GM12873 (cell line): ENCODE measurements around the gene AIRE.

ENCODE experiments used
- TF ChIP-seq, protein P1 (sequence below): IDR thresholded peaks from 2 replicates; pipeline ENCODE4 v1.5.1; 2012; ENCODE audit warnings: low read depth, mild to moderate bottlenecking, moderate library complexity, low read length, control low read depth; ENCODE audit not compliant: insufficient read depth; ENCODE audit errors: missing control alignments

Gene AIRE

GRCh38 chr21:44312716-44313115 lies 27.0 kb downstream of the AIRE start:
- TF ChIP-seq, protein P1, sequence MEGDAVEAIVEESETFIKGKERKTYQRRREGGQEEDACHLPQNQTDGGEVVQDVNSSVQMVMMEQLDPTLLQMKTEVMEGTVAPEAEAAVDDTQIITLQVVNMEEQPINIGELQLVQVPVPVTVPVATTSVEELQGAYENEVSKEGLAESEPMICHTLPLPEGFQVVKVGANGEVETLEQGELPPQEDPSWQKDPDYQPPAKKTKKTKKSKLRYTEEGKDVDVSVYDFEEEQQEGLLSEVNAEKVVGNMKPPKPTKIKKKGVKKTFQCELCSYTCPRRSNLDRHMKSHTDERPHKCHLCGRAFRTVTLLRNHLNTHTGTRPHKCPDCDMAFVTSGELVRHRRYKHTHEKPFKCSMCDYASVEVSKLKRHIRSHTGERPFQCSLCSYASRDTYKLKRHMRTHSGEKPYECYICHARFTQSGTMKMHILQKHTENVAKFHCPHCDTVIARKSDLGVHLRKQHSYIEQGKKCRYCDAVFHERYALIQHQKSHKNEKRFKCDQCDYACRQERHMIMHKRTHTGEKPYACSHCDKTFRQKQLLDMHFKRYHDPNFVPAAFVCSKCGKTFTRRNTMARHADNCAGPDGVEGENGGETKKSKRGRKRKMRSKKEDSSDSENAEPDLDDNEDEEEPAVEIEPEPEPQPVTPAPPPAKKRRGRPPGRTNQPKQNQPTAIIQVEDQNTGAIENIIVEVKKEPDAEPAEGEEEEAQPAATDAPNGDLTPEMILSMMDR: no peak

DNA sequence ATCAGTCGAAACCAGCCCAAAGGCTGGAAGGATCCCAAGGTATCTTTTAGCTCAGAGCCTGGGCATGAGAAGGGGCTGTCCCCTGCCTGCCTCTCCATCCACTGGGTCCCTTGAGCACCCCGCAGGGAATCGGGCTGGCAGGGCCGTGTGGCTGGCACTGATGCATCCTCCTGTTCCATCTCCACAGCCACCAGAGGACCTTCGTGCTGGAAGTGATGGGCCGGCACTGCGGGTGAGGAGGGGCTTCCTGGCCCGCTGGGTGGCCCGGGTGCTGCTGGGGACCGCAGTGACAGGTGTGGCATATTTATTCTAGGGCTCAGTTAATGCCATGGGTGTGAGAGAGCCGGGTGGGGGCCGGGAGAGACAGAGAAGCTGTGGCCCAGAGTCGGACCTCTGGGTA lies 27.8 kb downstream of the AIRE start:
- TF ChIP-seq, protein P1: no peak

DNA sequence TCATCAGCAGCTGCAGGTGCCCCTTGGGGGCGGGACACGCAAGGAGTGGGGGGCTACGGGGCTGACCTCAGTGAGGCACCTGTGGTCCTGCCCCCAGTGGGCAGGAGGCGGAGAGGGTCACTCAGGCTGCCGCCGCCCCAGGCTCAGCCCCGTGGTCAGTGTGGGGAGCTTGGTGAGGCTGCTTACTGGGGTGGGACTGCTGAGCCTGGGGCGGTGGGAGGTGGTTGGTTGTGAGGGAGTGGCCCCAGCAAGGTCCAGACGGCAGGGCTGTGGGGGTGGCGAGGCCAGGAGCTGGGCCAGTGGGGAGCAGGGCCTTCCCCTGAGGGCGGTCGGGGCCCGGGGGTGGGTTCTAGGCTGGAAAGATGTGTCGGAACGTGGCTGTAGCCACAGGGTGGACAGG lies 28.5 kb downstream of the AIRE start:
- TF ChIP-seq, protein P1: no peak

DNA sequence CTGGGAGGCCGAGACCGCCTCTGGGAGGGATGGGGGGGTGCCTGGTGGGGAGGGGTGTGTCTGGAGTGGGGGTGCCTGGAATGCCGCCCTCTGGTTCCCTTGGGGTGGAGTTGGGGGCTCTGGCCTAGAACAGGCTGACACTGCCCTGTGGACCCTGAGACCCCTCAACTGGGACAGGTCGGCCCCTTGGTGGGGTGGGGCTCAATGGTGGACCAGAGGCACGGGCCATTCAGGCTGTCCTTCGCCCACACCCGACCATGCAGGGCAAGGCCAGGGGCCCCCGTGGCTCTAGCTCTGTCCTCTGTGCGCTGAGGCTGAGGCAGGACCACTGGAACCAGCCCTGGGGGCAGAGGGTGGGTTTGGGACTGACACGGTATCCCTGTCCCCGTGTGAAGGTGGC lies 28.9 kb downstream of the AIRE start:
- TF ChIP-seq, protein P1: no peak

DNA sequence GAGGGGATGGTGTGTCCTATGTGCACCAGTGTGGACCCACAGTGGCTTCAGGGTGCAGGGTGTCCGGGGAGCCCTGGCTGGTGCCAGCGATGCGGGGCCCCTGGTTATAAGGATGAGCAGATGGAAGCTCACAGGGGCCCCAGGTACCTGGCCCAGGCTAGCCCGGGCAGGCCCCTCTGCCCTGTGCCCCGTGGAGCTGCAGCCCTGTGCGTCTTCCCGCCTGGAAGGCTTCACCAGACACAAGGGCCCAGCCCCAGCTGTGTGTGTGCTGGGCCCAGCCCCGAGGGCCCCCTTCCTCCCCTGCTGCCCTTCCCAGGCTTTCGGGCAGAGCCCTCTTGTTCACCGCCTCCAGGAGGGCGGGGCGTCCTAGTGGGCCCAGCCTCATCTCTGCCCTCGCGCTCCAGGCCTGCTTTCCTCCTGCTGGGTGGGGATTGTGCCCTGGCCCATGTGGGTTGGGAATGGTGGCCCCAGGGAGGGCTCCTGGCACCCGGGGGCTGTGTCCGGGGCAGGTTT lies 30.1 kb downstream of the AIRE start:
- TF ChIP-seq, protein P1: no peak

DNA sequence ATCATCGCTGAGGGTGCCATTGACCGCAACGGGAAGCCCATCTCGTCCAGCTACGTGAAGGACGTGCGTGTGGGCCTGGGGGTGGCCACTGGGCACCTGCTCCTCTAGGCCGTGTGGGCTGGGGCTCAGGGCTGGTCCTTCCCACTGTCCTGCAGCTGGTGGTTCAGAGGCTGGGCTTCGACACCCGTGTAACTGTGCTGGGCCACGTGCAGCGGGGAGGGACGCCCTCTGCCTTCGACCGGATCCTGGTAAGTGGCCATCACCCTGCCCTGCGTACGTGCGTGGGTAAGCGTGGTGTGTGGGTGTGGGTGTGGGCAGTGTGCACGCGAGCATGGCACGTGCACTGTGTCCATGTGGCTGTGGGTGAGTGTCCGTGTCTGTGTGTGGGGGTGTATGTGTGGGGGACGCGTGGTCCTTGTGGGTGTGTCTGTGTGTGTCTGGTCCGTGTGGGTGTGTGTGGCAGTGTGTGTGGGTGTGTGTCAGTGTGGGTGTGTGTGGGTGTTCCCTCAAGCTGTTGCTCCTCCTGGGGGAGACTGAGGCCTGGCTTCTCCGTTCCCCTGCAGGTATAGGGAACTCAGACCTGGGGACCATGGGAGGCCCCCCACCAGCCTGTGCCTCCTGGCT lies 30.7 kb downstream of the AIRE start:
- TF ChIP-seq, protein P1: no peak

DNA sequence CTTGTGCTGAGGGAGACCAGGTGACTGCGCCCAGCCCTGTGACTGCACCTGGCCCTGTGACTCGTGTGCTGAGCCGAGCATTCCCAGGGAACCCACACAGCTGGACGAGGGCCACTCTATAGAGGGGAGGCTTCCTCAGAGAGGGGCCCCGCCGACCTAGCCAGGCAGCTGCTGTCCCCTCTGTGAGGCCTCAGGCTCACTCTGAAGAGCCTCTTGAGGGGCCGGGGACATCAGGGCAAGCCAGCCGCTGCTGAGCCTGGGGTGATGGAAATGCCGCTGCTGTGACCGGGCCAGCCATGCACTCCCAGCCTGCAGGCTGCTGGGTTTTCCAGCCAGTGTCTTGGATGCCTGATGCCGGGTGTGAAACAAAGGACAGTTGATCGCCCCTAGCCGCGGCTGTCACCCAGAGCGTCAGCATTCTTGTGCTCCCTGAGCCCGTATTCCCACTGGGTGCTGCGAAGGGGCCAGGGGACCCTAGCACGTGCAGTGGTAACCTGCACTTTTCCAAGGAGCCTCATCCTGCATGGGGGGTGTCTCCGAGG lies 31.6 kb downstream of the AIRE start:
- TF ChIP-seq, protein P1: no peak
